NCI-H2029 (cell line): ENCODE results near the gene LRP11.

Experiments
- DNase-seq: peaks from one replicate; lab custom pipeline; 2025; lab: John Stamatoyannopoulos, UW

The LRP11 gene

GRCh38 chr6:149782337-149782736 is 81.8 kb downstream of the LRP11 start:
- DNase-seq, result peak; percentile 10

GRCh38 chr6:149781715-149782114 is 82.4 kb downstream of the LRP11 start:
- DNase-seq, result no peak

- no peak for DNase-seq
Measured at GRCh38 chr6:149779644-149779963, 84.6 kb downstream of the LRP11 start.

DNA sequence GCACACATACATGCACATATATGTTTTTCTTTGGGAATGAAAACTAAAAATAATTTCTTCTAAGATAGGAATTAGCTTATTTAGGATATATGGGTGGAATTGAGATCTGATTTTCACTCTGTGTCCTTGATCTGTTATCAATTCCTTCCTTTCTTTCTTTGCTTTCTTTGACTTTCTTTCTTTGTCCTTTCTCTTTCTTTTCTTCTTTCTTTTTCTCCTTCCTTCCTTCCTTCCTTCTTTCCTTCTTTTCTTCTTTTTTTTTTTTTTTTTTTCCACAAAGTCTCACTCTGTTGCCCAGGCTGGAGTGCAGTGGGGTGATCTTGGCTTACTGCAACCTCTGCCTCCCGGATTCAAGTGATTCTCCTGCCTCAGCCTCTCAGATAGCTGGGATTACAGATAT is 86.5 kb downstream of the LRP11 start:
- no peak for DNase-seq

GRCh38 chr6:149771925-149772324 is 92.2 kb downstream of the LRP11 start:
- DNase-seq, result no peak

- DNase-seq, result no peak
Measured at GRCh38 chr6:149771185-149771584, 93.0 kb downstream of the LRP11 start.

- DNase-seq, result no peak
Measured at GRCh38 chr6:149769676-149770075, 94.5 kb downstream of the LRP11 start.
